GM19452 (cell line): ENCODE results near the gene PCCB.
A peak's percentile ranks its signal among the peaks of the same experiment; 100 is the strongest.
"Not testable (repeated sequence)": the region's sequence is repeated elsewhere in the genome, so short reads cannot be mapped to it uniquely, and the experiment has no call there.

Experiments
- ATAC-seq: cut with Tn5 transposase; IDR thresholded peaks from one replicate; pipeline ENCODE4 v1.9.1; 2021; ENCODE audit not compliant: unreplicated experiment

The PCCB gene

DNA sequence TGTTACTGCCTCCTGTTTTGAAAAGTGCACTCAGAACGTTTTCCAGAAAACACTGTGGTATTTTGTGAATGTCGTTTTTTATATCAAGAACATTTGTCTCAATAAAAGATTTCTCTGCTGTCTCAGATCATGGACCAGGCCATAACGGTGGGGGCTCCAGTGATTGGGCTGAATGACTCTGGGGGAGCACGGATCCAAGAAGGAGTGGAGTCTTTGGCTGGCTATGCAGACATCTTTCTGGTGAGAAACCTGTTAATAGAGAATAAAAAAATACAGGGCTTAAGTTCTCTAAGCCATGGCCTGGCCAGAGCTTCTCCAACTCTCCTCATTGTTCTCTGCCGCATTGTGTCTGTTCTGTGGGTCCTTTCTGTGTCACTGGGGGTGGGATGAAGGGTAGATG, 11.7 kb downstream of the PCCB start:
- ATAC-seq = no peak

DNA sequence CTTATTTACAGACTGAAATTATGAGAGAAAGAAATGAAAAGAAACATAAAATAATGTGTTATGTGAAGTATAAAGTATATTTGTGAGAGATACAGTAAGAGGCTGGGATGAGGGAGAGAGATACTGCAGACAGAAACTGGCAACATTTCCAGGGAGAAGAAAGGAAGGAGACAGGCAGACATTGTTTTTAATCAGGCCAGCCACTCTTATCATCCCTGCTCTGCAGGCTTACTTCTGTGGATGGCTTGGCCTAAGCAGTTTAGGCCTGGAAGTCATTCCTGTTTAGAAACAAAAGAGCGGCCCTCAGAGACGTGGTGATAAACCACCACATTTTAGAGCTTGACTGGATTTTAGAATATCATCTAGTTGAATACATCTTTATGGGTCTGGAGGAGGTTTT, 12.4 kb downstream of the PCCB start:
- no peak for ATAC-seq

DNA sequence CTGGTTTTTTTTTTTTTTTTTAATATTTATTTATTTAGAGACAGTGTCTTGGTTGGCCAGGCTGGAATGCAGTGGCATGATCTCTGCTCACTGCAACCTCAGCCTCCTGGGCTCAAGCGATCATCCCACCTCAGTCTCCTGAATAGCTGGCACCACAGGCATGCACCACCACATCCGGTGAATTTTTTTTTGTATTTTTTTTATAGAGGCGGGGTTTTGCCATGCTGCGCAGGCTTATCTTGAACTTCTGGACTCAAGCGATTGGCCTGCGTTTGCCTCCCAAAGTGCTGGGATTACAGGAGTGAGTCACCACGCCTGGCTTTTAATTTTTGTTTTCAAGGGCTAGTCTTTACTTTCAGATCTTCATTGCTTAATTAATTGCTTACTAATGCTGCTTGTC, 13.1 kb downstream of the PCCB start:
- ATAC-seq = no peak

DNA sequence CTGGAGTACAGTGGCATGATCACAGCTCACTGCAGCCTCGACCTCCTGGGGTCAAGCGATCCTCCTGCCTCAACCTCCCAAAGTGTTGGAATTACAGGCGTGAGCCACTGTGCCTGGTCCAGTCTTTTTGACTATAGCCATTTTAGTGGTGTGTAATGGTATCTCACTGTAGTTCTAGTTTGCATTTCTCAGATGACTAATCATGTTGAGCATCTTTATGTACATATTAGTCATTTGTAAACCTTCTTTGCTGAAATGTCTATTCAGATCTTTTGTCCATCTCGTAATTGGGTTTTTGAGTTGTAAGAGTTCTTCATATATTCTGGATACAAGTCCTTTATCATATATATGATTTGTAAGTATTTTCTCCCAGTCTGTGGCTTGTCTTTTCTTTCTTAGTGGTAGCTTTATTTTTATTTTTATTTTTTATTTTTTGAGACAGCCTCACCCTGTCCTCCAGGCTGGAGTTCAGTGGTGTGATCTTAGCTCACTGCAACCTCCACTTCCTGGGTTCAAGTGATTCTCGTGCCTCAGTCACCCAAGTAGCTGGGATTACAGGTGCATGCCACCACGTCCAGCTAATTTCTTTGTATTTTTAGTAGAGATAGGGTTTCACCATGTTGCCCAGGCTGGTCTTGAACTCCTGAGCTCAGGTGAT, 16.5 kb downstream of the PCCB start:
- ATAC-seq = peak; percentile 70

DNA sequence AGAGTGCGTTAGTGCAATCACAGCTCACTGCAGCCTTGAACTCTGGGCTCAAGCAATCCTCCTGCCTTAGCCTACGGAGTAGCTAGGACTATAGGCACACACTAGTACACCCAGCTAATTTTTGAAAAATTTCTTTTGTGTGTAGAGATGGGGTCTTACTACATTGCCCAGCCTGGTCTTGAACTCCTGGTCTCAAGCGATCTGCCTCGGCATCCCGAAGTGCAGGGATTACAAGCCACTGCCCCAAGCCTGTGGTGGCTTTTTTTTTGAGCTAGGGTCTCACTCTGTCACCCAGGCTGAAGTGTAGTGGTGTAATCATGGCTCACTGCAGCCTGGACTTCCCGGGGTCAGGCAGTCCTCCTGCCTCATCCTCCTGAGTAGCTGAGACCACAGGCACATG, 17.1 kb downstream of the PCCB start:
- no peak for ATAC-seq

DNA sequence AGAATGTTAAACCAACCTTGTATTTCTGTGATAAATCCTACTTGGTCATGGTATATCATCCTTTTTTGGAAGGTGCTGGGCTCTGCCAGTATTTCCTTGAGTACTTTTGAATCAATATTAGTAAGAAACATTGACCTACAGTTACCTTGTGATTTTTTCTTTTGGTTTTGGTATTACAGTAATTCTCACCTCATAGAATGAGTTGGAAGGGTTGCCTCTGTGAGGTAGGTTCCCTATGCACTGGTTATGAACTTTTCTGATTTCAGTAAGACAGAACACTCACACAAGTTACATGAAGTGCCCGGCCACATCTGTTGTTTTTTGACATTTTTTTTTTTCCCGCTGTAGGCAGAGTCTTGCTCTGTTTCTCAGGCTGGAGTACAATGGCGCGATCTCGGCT, 20.0 kb downstream of the PCCB start:
- no peak for ATAC-seq

DNA sequence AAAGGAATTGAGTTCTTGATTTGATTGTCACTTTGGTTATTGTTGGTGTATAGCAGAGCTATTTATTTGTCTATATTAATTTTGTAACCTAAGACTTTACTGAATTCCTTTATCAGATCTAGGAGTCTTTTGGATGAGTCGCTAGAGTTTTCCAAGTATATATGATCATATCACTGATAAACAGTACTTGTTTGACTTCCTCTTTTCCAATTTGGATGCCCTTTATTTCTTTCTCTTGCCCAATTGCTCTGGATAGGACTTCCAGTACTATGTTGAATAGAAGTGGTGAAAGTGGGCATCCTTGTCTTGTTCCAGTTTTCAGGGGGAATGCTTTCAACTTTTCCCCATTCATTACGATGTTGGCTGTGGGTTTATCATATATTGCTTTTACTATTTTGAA, 21.5 kb downstream of the PCCB start:
- ATAC-seq = not testable (repeated sequence)

DNA sequence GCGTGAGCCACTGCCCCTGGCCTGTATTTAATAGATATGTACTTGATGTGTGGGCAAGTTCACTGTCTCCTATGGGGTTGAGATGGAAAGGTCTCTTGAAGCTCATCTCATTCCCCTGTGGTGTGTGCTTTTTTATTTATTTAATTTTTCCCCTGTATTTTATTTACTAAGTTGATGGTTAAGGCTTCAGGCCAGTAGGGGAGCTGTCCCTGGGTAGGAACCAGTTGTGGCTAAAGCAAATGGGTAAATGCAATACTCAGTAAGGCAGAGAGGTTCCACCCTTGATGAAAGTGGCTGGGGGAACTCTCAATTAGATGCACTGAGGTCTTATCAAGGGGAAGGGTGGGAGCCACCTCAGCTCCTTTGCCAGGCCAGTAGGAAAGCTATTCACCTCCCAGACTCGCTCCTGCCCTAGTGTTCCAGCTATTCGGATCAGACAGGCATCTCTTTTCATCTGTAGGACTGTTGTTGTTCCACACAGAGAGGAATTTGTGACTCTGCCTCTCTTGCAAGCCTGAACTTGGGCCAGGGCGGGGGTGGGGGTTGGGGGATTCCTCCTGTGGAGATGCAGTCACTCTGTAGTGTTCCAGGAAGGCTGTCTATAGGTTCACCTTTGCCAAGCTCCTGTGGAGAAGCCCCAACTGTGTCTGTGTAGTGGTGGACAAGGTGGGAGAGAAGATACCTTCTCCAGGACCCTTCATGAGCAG, 26.1 kb downstream of the PCCB start:
- no peak for ATAC-seq

DNA sequence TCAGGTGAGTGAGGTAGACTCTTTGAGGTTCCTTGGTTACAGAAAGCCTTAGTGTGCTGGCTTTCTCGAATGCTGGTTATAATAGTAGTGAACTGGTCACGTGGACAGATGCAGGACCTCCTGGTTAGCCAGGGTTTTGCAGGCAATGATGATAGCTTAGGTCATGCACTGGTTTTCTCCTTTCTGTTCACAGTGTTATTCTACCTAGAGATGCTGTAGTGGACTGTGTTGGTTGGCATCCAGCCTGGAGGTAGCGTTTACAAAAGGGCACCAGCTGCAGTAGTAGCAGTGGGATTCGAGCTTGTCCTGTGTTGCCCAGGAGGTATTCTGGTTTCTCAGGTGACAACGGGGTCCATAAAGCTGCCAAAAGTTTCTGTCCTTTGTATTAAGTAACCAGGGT, 27.0 kb downstream of the PCCB start:
- no peak for ATAC-seq

DNA sequence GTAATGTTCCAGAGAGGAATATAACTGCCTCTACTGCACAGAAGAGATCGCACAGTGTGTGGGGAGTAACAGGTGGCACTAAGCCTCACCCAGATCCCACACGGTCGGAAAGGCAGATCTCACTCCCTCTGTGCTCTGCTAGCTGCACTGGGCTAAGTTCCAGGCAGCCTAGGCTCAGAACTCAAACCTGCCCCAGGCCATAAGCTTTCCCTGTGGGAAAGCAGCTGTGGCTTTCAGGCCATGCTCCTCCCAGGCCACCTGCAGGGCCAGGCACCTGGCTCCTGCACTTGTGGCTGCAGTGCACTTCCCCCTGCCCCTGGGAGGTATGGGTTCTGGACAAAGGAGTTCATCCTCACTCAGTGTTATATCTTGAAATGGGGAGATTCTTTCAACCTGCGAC, 27.5 kb downstream of the PCCB start:
- no peak for ATAC-seq

DNA sequence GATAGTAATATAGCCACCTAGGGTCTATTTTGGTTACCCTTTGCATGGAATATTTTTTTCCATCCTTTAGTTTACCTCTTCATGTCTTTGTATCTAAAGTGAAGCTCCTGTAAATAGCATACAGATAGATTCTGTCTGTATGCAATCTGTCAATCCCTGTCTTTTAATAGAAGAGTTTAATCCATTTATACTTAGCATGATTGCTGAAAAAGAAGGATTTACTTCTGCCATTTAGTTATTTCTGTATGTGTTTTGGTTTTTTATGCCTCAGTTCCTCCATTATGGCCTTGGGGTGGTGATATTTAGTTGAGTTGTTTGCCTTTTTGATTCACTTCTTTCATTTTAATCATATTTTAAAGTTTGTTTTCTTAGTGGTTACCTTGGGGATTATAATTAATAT, 29.0 kb downstream of the PCCB start:
- no peak for ATAC-seq

DNA sequence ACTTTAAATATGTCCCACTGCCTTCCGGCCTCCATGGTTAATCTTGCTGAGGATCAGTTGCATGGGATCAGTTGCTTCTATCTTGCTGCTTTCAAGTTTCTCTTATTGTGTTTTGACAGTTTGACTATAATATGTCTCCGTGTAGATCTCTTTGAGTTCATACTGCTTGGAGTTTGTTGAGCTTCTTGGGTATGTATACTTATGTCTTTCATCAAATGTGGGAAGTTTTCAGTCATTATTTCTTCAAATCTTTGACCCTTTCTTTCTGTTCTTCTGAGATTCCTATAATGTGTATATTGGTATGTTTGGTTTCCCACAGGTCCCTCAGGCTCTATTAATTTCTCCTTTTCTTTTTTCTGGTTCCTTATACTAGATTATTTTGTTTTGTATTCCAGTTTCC, 30.8 kb downstream of the PCCB start:
- no peak for ATAC-seq

DNA sequence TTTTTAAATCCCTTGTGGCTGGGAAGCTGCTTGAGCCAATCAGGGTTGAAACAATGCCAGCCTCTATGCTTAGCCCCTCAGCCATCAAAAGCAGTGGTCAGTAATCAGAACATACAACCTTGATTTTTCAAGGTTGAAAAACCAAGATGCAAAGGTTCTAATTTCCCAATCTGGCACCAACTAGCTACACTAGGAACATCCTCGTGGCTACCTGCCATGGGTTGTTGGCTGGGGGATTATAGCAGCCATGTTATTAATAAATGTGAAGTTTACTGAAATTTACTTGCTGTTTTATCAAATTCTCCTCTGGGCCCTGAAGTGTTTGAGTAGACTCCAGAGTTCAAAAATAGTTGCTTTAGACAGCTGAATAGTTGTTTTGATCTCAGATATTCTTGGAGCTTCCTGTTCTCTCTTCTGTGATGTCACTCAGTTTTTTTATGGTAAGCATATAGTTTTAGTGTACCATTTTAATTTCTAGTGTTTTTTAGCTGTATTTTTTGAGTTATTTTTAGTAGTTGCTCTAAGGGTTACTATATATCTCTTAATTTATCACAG, 31.9 kb downstream of the PCCB start:
- ATAC-seq = no peak

DNA sequence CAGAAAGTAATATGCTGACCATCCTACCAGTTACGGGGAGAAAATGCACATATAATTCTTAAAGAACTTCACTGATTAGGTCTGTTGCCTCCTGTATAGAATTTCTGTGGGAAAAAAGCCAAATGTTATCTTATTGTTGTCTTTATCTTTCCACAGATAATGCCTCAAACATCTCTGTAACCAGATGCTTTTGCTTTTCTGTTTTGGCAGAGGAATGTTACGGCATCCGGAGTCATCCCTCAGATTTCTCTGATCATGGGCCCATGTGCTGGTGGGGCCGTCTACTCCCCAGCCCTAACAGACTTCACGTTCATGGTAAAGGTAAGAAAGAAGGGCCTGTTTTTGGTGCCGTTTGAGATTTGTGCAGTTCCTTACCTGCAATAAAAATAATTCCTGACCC, 33.5 kb downstream of the PCCB start:
- ATAC-seq = no peak

DNA sequence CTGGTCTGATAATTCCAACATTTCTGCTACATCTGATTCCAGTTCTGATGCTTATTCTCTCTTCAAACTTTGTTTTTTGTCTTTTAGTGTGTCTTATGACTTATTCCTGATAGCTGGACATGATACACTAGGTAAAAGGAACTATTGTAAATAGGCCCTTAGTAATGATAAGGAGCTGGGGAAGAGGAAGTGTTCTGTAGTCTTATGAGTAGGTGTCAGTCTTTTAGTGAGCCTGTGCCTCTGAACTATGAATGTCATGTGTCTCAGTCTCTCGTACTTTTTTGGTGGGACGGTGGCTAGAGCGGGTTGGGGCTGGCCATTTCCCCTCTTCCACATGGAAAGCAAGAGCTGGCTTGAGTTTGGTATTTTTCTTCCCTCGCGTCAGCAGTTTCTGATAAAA, 41.2 kb downstream of the PCCB start:
- ATAC-seq = no peak

DNA sequence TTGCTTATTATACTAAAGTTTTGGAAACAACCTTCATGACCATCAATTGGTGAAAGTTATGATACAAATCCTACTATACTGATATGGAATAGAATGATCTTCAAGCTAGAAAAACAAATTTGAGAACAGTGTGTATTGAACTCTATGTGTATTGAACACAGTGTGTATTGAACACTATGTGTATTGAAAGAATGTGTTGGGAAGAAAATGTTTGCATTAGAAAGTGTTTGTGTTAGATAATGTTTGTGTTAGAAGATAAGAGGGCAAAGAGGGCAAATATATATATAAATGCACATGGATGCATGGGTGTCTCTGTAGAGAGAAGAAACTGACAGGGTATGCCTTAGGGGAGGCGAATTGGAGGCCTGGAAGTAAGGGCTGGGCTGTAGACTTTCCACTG, 42.4 kb downstream of the PCCB start:
- no peak for ATAC-seq

DNA sequence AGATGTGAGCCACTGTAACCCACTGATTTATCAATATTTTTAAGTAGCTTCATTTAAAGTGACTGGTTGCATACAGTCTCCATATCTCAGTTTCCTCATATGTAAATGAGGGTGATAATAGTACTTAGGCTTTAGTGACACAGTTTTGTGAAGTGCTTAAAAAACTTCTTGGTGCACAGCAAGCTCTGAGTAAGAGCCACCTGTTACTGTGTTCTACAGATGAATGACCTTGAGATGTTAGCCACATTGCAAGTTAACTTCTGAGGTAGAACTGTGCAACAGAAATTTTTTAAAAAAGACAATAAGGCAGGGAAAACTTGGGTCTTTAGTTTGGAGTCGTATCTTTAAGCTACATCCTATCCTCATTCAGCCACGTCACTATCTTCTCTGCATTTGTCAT, 43.1 kb downstream of the PCCB start:
- ATAC-seq = no peak

DNA sequence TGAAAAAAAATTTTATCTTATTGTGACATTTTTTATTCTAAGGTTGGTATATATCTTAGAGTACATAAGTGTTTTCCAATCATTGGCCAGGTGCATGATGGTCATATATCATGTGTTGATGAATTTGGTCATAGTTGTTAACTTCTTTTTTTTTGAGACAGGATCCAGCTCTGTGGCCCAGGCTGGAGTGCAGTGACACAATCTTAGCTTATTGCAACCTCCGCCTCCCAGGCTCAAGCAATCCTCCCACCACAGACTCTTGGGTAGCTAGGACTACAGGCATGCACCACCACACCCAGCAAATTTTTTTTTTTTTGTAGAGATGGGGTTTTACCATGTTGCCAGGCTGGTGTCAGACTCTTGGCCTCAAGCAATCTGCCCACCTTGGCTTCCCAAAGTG, 44.0 kb downstream of the PCCB start:
- no peak for ATAC-seq

DNA sequence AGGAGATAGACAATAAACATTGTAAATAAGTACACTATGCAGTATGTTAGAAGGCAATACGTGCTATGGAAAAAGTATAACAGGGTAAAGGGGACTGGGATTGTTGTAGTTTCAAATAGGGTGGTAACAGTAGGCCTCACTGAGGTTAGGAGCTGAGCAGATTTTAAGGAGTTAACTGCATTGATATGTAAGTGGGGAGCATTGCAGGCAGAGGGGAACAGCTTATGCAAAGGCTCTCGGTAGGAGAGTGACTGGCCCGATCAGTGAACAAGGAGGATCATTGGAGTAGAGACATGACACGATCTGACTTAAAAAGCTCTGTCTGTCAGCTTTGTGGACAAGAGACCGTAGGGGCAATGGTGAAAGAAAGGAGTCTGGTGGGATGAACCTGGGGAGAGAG, 46.8 kb downstream of the PCCB start:
- no peak for ATAC-seq

DNA sequence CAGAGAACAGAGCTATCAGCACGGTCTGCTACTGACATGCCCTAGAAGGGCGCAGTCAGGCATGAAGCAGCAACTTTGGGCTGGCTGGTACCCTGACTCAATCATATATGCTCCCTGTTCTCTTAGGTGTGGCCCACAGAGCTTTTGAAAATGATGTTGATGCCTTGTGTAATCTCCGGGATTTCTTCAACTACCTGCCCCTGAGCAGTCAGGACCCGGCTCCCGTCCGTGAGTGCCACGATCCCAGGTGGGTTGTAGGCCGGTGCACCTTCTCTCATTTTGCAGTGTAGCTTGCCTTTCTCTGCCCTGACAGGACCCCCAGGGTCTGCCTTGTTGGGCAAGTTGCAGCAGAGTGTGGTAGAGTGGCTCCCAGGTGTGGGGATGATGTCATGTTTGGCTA, 47.7 kb downstream of the PCCB start:
- ATAC-seq = no peak

DNA sequence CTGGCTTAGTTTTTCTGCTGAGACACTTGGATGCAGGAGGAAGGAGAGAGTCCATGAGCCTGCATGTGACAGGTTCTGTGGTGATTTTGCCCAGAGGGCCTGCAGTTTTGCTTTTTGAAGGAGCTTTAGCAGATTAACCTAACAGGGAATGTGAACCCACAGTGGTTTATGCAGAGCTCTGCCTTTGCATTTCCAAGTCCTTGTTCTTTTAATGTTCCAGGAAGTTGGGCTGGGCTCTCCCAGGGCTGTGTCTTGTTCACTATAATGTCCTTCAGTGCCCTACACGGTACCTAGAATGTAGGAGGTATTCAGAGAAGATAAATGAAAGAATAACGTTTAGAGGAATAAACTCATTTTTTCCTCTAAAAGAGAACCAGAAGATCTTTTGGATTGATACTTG, 50.3 kb downstream of the PCCB start:
- no peak for ATAC-seq

DNA sequence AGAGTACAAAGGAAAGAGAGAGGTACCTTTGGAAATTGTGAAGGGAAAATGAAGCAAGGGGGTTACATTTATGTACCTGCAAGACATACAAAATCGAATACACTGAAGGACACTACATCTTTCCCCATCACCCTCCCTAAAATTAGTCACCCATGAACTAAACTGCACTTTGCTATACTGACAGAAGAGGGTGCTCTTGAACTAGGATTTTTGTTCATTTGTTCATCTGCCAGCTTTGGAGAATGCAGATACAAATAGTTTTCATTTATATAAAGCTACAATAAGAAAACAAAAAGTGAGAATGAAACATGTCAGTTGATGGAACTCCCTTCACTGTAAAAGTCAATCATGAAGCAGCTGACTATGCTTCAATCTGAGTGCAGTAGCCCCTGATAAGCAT, 55.7 kb downstream of the PCCB start:
- no peak for ATAC-seq

DNA sequence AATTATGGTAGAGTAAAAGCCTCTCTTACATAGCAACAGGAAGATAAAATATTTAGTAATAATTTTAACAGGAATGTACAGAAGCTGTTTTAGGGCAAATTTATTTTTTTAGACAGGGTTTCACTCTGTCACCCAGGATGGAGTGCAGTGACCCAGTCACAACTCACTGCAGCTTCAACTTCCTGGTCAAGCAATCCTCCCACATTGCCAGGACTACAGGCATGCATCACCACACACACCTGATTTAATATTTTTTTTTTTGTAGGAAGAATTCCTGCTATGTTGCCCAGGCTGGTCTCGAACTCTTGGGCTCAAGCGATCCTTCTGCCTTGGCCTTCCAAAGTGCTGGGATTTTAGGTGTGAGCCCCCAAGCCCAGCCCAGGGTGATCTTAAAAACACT, 61.1 kb downstream of the PCCB start:
- ATAC-seq = no peak
